Breast epithelium (tissue), 4 donors: Measurements from ENCODE around the gene CHRNG. TPM values are rescaled to one million over a fixed set of nuclear protein-coding genes. Genes with fewer than 3 reads are reported as not detected.

Experiments
- DNase-seq, 2 donors: peaks; one replicate each; pipeline ENCODE4 v3.0.0-alpha.2; 2019; ENCODE audit warnings: low spot score in 2 of 2
- H3K27ac ChIP-seq, 2 donors: fragments of 200-600 bp; sonication (generic) in 1 of 2; one replicate each; pipeline ENCODE4 v1.5.1; 2016 to 2019; ENCODE audit warnings: mild to moderate bottlenecking in 1 of 2
- H3K27me3 ChIP-seq, 2 donors: fragments of 200-600 bp; sonication (generic) in 1 of 2; one replicate each; pipeline versions ENCODE4 v1.5.1 to v1.6.0; 2017 to 2019; ENCODE audit warnings: control low read depth in 1 of 2, mild to moderate bottlenecking in 1 of 2
- H3K36me3 ChIP-seq: fragments of 200-600 bp; one replicate; pipeline ENCODE4 v1.5.1; 2019
- H3K4me1 ChIP-seq, 2 donors: fragments of 200-600 bp; sonication (generic); one replicate each; pipeline ENCODE4 v1.5.1; 2016 to 2019; ENCODE audit warnings: control low read depth in 1 of 2
- H3K4me3 ChIP-seq, 3 donors: fragments of 200-600 bp; sonication (generic); 1 replicate in 2 of 3; 2 replicates in 1 of 3; pipeline ENCODE4 v1.5.1; 2016 to 2019; ENCODE audit warnings: mild to moderate bottlenecking in 3 of 3, moderate library complexity in 2 of 3
- H3K9me3 ChIP-seq, 2 donors: fragments of 200-600 bp; sonication (generic) in 1 of 2; one replicate each; pipeline ENCODE4 v1.5.1; 2016 to 2019; ENCODE audit warnings: control low read depth in 1 of 2
- POLR2A ChIP-seq: fragments of 450-650 bp; IDR thresholded peaks from one replicate; pipeline ENCODE4 v1.6.1; 2016; ENCODE audit warnings: antibody characterized with exemption, mild to moderate bottlenecking, moderate library complexity
- POLR2AphosphoS5 ChIP-seq, 3 donors: sonication (generic); formaldehyde crosslinking; IDR thresholded peaks; one replicate each; pipeline ENCODE4 v1.6.1; 2017; ENCODE audit warnings: antibody characterized with exemption in 3 of 3
- intact Hi-C: fragments of 100-400 bp; cut with DNase I; formaldehyde crosslinking; loops from one replicate; pipeline ENCODE4 v1.15.1; 2023; ENCODE audit warnings: low total_unique reads
- total RNA-seq, 3 donors: library from RNA; depleted of rRNA; stranded (reverse); fragments of >200 nt; gene quantifications; one replicate each; pipeline ENCODE4 v1.1.0, GENCODE V29; 2016
- TF ChIP-seq, protein P1 (sequence below), 3 donors: fragments of 450-650 bp; IDR thresholded peaks; one replicate each; pipeline ENCODE4 v1.5.1; 2016 to 2017; ENCODE audit warnings: antibody characterized with exemption in 3 of 3, mild to moderate bottlenecking in 3 of 3, moderate library complexity in 3 of 3

Gene CHRNG
- total RNA-seq, 3 donors from 2014 or later, result not detected

DNA sequence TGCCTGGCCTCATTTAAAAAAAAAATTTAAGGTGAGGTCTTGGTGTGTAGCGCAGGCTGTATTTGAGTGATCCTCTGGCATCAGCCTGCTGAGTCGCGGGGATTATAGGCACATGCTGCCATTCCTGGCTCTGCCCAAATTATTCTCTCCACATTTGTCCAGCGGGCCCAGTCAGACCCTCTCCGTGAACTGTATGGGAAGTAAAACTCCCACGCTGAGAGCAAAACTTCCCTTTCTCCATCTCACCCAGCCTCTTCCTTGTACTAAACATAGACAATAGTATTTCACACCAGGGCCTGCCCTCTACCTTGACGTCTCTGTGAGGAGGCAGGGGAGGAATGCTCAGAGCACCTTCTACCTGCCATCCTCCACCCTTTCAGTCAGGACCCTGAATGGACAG lies 48.0 kb downstream of the CHRNG start:
- Histone ChIP-seq H3K27me3 (no peaks in the 10 kb centered on the region), H3K9me3 (no peaks in the 10 kb centered on the region), H3K36me3 (no peaks in the 10 kb centered on the region), H3K4me3 (no peak overlapping the region), H3K4me1 (no peaks in the 10 kb centered on the region), H3K27ac (no peak overlapping the region)
- intact Hi-C loops, result no loop called here
- no peak for DNase-seq
- TF ChIP-seq, protein P1, sequence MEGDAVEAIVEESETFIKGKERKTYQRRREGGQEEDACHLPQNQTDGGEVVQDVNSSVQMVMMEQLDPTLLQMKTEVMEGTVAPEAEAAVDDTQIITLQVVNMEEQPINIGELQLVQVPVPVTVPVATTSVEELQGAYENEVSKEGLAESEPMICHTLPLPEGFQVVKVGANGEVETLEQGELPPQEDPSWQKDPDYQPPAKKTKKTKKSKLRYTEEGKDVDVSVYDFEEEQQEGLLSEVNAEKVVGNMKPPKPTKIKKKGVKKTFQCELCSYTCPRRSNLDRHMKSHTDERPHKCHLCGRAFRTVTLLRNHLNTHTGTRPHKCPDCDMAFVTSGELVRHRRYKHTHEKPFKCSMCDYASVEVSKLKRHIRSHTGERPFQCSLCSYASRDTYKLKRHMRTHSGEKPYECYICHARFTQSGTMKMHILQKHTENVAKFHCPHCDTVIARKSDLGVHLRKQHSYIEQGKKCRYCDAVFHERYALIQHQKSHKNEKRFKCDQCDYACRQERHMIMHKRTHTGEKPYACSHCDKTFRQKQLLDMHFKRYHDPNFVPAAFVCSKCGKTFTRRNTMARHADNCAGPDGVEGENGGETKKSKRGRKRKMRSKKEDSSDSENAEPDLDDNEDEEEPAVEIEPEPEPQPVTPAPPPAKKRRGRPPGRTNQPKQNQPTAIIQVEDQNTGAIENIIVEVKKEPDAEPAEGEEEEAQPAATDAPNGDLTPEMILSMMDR (IDR thresholded peaks at IDR 0.05), result no peak
- no peak for TF ChIP-seq POLR2AphosphoS5 (IDR thresholded peaks at IDR 0.05)
- TF ChIP-seq POLR2A, result no peak

DNA sequence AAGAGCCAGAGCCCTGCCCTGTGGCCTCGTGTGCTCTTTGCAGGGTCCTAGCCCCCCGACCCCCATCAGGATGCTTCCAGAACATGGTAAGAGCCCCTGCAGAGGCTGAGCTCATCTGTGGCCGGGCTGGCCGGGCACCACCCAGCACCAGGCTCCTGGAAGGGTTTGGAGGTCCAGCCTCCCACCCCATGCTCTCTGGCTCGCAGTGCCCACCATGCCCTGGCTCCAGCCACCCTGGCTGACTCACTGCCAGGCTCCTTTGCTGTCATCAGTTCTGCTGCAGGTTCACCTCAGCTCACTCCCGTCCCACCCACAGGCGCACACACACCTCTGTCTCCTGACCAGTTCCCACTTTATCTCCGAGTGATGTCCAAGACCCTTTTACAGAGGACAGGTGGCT lies 48.5 kb downstream of the CHRNG start:
- no peak for DNase-seq
- Histone ChIP-seq H3K36me3 (no peaks in the 10 kb centered on the region), H3K9me3 (no peaks in the 10 kb centered on the region), H3K27ac (peak overlapping the region in 1 of 2 donors; percentile 25), H3K4me3 (no peak overlapping the region), H3K27me3 (no peaks in the 10 kb centered on the region), H3K4me1 (no peaks in the 10 kb centered on the region)
- TF ChIP-seq POLR2AphosphoS5 (IDR thresholded peaks at IDR 0.05) (no peak), POLR2A (no peak)
- TF ChIP-seq, protein P1 (IDR thresholded peaks at IDR 0.05), result no peak
- intact Hi-C loops, result no loop called here

DNA sequence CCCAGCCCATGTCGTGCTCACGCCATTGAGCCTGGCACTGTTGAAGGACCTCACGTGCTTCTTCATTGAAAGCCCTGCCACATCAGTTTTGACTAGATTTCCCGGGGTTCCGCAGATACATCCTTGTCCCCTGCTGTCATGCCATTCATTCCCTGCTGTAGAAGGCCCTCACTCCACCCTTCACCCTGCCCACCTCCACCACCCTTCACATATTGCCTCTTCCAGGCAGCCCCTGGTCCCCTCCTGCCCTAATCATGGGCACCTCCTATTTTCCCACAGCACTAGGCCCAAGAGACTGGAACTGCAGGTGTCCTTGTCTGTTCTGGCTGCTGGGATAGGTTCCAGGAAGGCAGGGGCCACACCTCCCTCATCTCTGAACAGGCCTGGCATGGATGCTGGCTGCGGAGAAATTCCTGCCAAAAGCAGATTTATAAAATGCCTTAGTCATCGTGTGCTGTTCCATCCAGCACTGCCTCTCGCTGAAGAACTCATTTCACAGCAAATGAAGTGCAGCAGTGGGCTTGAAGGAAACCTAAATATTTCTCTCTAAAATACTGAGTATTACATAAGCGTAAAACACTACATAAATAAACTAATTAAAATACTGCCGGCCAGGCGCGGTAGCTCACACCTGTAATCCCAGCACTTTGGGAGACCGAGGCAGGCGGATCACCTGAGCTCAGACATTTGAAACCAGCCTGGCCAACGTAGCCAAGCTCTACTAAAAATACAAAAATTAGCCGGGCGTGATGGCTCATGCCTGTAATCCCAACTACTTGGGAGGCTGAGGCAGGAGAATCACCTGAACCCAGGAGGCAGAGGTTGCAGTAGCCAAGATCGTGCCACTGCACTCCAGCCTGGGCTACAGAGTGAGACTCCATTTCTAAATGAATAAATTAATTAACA lies 49.4 kb downstream of the CHRNG start:
- Histone ChIP-seq H3K27ac (peak overlapping the region; percentile 14 to 25), H3K36me3 (no peaks in the 10 kb centered on the region), H3K4me3 (no peak overlapping the region), H3K4me1 (no peaks in the 10 kb centered on the region), H3K27me3 (no peaks in the 10 kb centered on the region), H3K9me3 (no peaks in the 10 kb centered on the region)
- intact Hi-C loops, result no loop called here
- TF ChIP-seq POLR2A (no peak), POLR2AphosphoS5 (IDR thresholded peaks at IDR 0.05) (no peak)
- TF ChIP-seq, protein P1 (IDR thresholded peaks at IDR 0.05), result no peak
- peak in 1 of 2 donors; percentile 67 for DNase-seq

DNA sequence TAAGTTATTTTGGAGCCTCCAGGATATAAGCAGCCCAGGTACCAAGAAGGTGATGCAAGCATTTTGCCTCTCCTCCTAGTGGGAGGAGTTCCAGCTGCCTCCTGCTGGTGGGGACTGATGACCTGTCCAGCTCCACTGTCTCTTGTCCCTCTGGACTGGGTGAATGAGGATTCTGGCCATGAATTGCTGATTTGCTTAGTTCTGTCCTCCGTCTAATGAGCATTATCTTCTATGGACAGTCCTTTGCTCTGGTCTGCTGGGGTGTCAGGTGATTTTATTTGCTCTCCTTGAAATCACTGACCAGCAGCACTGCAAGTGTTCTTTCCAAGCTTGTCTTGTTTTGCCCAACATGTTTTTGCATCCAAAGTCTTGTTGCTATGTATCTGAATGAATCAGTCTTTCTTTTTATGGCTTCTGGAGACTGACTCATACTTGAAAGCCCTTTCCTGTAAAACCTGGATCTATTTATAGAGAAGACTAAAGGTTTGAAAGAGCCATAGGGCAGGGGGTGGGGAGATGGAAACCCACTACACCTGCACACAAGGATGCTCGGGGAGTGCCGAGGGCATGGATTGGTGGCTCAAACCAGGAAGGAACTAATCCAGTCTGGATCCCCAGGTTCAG lies 53.4 kb downstream of the CHRNG start:
- Histone ChIP-seq H3K9me3 (no peaks in the 10 kb centered on the region), H3K4me1 (no peaks in the 10 kb centered on the region), H3K27me3 (no peaks in the 10 kb centered on the region), H3K36me3 (no peaks in the 10 kb centered on the region), H3K4me3 (no peak overlapping the region), H3K27ac (peak overlapping the region; percentile 66 to 74)
- intact Hi-C loops, result no loop called here
- TF ChIP-seq, protein P1 (IDR thresholded peaks at IDR 0.05), result no peak
- TF ChIP-seq POLR2A, result no peak
- TF ChIP-seq POLR2AphosphoS5 (IDR thresholded peaks at IDR 0.05), result no peak
- no peak for DNase-seq

DNA sequence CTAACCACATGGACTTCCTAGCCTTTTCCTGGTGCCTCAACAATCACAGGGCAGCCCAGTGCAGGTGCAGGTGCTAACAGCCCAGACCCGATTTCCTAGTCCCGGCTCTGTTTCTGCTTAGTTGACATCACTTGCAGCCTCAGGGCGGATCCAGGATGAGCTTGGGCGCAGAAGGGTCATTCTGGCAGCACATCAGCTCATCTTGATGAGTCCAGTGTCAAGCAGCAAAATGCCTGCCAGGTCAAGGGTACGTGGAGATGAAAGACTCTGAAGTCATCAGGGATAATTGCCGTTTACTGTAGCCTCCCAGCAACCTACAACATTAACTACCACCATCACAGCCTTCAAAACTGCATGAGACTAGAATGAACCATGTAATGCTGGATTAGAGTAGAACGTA lies 54.5 kb downstream of the CHRNG start:
- no peaks in the 10 kb centered on the region for H3K27me3 ChIP-seq
- H3K27ac ChIP-seq, result peak overlapping the region in 1 of 2 donors; percentile 66
- no peaks in the 10 kb centered on the region for H3K4me1 ChIP-seq
- H3K36me3 ChIP-seq, result no peaks in the 10 kb centered on the region
- H3K9me3 ChIP-seq, result no peaks in the 10 kb centered on the region
- no peak for TF ChIP-seq POLR2A
- intact Hi-C loops, result no loop called here
- no peak for DNase-seq
- H3K4me3 ChIP-seq, result no peak overlapping the region

Other genes with a start within 250 kb of the CHRNG start
- not detected for gene ALPP, start 160.9 kb upstream of the CHRNG start, total RNA-seq
- gene ALPG, start 132.8 kb upstream of the CHRNG start, total RNA-seq, result not detected
- under 1 TPM in 1 of 3 donors, not detected in 2; 0.33 TPM for gene ALPI, start 83.5 kb upstream of the CHRNG start, total RNA-seq
- 1 to 10 TPM in 1 of 3 donors, under 1 TPM in 2; 0.15 to 2.3 (median 0.48) TPM for gene ECEL1, start 51.9 kb upstream of the CHRNG start, total RNA-seq
- not detected for gene PRSS56, start 19.3 kb upstream of the CHRNG start, total RNA-seq
- gene CHRND, start 13.5 kb upstream of the CHRNG start, total RNA-seq, result not detected
- 1 to 10 TPM; 2.9 to 5.6 (median 5.0) TPM for gene TIGD1, start 10.9 kb downstream of the CHRNG start, total RNA-seq
- gene EIF4E2, start 11.0 kb downstream of the CHRNG start, total RNA-seq, result 10 to 100 TPM; 31.6 to 57.4 (median 36.1) TPM
- 10 to 100 TPM; 31.0 to 67.2 (median 52.8) TPM for gene EFHD1, start 93.9 kb downstream of the CHRNG start, total RNA-seq
- 100 to 1,000 TPM in 2 of 3 donors, 10 to 100 TPM in 1; 79.8 to 156 (median 103) TPM for gene GIGYF2, start 157.6 kb downstream of the CHRNG start, total RNA-seq
- gene KCNJ13, start 236.9 kb downstream of the CHRNG start, total RNA-seq, result under 1 TPM in 1 of 3 donors, not detected in 2; 0.73 TPM